HG02642 (cell line): Measurements from ENCODE around the gene NTRK3.
"Not testable (repeated sequence)": the region's sequence is repeated elsewhere in the genome, so short reads cannot be mapped to it uniquely, and the experiment has no call there.

Experiments
- ATAC-seq: cut with Tn5 transposase; IDR thresholded peaks from one replicate; pipeline ENCODE4 v1.9.1; 2021; ENCODE audit warnings: mild to moderate bottlenecking; ENCODE audit not compliant: unreplicated experiment, poor library complexity

The NTRK3 gene

GRCh38 chr15:88083811-88084760 lies 172.5 kb downstream of the NTRK3 start:
- no peak for ATAC-seq

- ATAC-seq: no peak
These were observed 175.9 kb downstream of the NTRK3 start for GRCh38 chr15:88080616-88081015.

GRCh38 chr15:88077296-88078020 lies 179.1 kb downstream of the NTRK3 start:
- no peak for ATAC-seq

DNA sequence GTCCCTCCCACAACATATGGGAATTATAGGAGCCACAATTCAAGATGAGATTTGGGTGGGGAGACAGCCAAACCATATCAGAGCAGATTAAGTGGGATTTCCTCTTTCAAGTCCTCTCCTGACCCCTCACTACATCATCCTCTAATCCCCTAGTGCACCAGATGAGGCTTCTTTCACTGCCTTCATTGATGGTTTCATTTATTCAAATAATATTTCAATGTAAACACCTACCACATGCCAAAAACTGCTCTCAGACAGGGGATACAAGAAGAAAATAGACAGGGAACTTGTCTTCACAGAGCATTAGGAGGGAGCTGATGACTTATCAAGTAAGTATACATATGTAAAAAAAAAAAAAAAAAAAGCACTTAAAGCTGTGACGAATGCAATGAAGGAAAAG lies 180.2 kb downstream of the NTRK3 start:
- ATAC-seq: no peak

GRCh38 chr15:88075102-88075501 lies 181.4 kb downstream of the NTRK3 start:
- no peak for ATAC-seq

- ATAC-seq: no peak
These were observed 182.2 kb downstream of the NTRK3 start for GRCh38 chr15:88074386-88074785.

DNA sequence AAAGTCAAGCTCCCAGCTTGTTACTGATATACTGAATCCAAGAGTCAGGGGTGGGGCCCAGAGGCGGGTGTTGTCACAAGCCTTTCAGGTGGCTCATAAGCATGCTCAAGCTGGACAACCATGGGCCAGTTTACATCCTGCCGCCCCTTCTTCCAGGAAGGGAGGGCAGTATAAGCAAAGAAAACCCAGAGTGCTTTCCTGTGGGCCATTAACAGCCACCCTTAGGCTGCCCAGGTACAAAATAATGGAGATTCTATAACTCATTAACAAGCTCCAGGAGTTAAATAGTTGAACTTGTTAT lies 183.2 kb downstream of the NTRK3 start:
- no peak for ATAC-seq

- no peak for ATAC-seq
These were observed 183.7 kb downstream of the NTRK3 start for GRCh38 chr15:88072598-88073390.

- not testable (repeated sequence) for ATAC-seq
These were observed 184.4 kb downstream of the NTRK3 start for GRCh38 chr15:88072133-88072532.

GRCh38 chr15:88071141-88071540 lies 185.4 kb downstream of the NTRK3 start:
- ATAC-seq: no peak

- ATAC-seq: no peak
These were observed 187.0 kb downstream of the NTRK3 start for GRCh38 chr15:88069561-88069960.

GRCh38 chr15:88067331-88067685 lies 189.2 kb downstream of the NTRK3 start:
- ATAC-seq: no peak

- ATAC-seq: no peak
These were observed 189.8 kb downstream of the NTRK3 start for GRCh38 chr15:88066636-88067330.

GRCh38 chr15:88061452-88061851 lies 195.1 kb downstream of the NTRK3 start:
- ATAC-seq: no peak

DNA sequence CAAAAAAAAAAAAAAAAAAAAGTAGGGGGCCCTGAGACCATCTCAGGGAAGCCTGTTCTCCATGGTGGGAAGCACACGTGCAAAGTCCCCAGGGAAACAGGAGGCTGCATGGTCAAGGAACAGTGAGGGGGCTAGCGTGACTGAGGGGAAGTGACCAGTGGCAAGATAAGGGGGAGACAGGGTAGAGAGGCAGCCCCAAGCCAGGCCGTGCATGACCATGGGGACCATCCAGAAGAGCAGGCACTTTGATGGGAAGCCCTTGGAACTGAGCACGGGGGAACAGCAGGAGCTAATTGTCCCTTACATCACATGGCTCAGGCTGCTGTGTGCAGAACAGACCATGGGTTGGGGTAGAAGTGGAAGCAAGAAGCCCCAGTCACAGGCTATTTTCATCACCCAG lies 196.2 kb downstream of the NTRK3 start:
- ATAC-seq: no peak

GRCh38 chr15:88057836-88058235 lies 198.7 kb downstream of the NTRK3 start:
- no peak for ATAC-seq

- ATAC-seq: peak; percentile 68
These were observed 207.0 kb downstream of the NTRK3 start for GRCh38 chr15:88049506-88049905.

GRCh38 chr15:88048755-88049154 lies 207.8 kb downstream of the NTRK3 start:
- ATAC-seq: no peak

DNA sequence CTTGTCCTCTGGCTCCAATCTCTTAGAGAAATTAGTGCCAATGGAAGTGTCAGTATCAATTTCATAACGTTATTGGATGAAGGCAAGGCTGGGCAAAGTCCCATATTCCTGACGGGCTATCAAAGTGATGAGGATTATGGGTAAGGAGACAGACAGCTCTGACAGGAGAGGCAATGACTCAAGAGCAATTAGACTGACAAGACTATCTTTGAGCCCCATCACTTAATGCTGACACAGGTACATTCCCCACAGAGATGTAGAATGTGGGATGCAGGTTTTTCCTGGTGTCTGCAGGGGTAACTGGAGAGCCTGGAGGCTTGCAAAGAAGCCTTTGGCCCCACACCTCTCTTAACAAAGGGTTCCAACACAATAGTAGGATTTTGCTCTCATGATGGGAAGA lies 208.3 kb downstream of the NTRK3 start:
- no peak for ATAC-seq

DNA sequence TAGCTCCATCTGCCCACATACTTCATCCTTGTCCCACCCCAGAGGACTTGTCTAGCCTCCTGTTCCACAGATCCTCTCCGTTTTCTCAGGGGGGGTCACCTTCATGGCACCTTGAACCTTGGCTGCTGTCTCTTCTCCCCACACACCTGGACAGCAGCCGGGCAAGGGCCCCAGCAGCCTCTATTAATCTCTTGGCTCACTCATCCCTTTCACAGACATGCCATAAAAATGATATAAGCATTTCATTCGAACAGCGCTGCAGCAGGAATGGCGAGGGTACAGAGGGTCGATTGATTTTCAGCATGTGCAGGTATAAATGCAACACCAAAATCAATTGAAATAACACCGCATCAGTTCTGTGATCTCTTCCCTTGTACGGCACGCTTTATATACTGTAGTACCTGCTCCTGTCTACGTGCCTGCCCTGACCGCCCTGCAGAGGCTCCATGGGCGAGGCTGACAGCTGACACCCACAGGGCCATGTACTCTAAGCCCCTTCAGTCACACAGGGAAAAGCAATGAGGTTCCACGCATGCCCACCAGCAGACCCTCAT lies 209.9 kb downstream of the NTRK3 start:
- no peak for ATAC-seq
